ENCODE results near the gene CATSPERZ. TPM values are rescaled to one million over a fixed set of nuclear protein-coding genes. Genes with fewer than 3 reads are reported as not detected.

CATSPERZ gene
- total and polyA plus RNA-seq, 2 of the 8 experiments (the other 6 are each of a cell fraction or from before 2014, with no cell fraction given) = 0.77 TPM; not detected in 1

GRCh38 chr11:64250415-64251015, 49.6 kb upstream of the CATSPERZ start:
- H3K9ac ChIP-seq (replicated peaks in 1 of 4; ENCODE audit: extremely low read depth in 1 of 4, low read depth in 3 of 4, low read length in 3 of 4) = peak overlapping the region in 2 of 4 experiments; percentile 67 to 76; a peak in 4 of 7 replicates
- TF ChIP-seq GTF2F1 (IDR thresholded peaks at IDR 0.05; ENCODE audit: borderline replicate concordance, low read depth, low read length) (no peak), RAD21 (IDR thresholded peaks at IDR 0.05 in 1 of 2, conservative IDR thresholded peaks at IDR 0.05 in 1 of 2; ENCODE audit: low read depth in 2 of 2, low read length in 2 of 2) (no peak), SAP30 (IDR thresholded peaks at IDR 0.05; ENCODE audit: insufficient read depth, insufficient replicate concordance, low read length) (no peak), EZH2 (IDR thresholded peaks at IDR 0.05; ENCODE audit: low read depth, low read length, severe bottlenecking) (no peak), JUN (IDR thresholded peaks at IDR 0.05; ENCODE audit: low read depth, low read length) (no peak), HDAC6 (IDR thresholded peaks at IDR 0.05; ENCODE audit: low read depth, low read length) (no peak), USF2 (IDR thresholded peaks at IDR 0.05; ENCODE audit: low read length) (no peak), ATF3 (IDR thresholded peaks at IDR 0.05; ENCODE audit: insufficient read depth, low read depth, low read length) (no peak)

More at GRCh38 chr11:64250415-64251015, 49.6 kb upstream of the CATSPERZ start:
- Histone ChIP-seq H3K36me3 (ENCODE audit: control insufficient read depth in 2 of 4, insufficient read depth in 4 of 4, low read length in 3 of 4) (peaks cover 2 to 12% (median 7%) of the 10 kb centered on the region in 4 experiments; a peak in 5 of 8 replicates), H3K79me1 (ENCODE audit: low read depth, low read length) (peaks cover 7% of the 10 kb centered on the region), H2BK12ac (ENCODE audit: low read depth, low read length) (peak overlapping the region; percentile 99; the same call in 1 of the 2 replicates), H3K23me2 (ENCODE audit: low read depth, low read length) (peaks cover 18% of the 10 kb centered on the region), H4K5ac (ENCODE audit: insufficient read length, low read depth, low read length) (peak overlapping the region; percentile 75), H3K4ac (replicated peaks; ENCODE audit: insufficient read length, low read depth, low read length) (peak overlapping the region; percentile 87), H3K4me3 (ENCODE audit: extremely low read depth in 1 of 4, insufficient read depth in 2 of 4, low read depth in 3 of 4, low read length in 4 of 4) (peak overlapping the region; percentile 46 to 73 (median 55)), H2BK120ac (replicated peaks; ENCODE audit: low read depth, low read length) (no peak overlapping the region), H3K4me1 (replicated peaks in 1 of 4; ENCODE audit: control insufficient read depth in 3 of 4, insufficient read depth in 4 of 4, low read length in 3 of 4) (peaks cover 0 to 41% (median 35%) of the 10 kb centered on the region in 4 experiments; a peak in 6 of 7 replicates), H3K56ac (replicated peaks; ENCODE audit: insufficient read length, low read depth, low read length) (peak overlapping the region; percentile 78), H3K23ac (ENCODE audit: insufficient read length) (no peak overlapping the region), H4K8ac (ENCODE audit: extremely low read depth, insufficient read depth, low read length) (peak overlapping the region; percentile 76; the same call in 1 of the 2 replicates), H3K9me3 (ENCODE audit: insufficient read depth in 2 of 2, low read depth in 1 of 2, low read length in 1 of 2) (no peaks in the 10 kb centered on the region), H3K27ac (ENCODE audit: low read depth, low read length) (peak overlapping the region; percentile 72; the same call in 1 of the 2 replicates), H2BK5ac (ENCODE audit: low read depth, low read length) (peak overlapping the region; percentile 93; the same call in 1 of the 2 replicates), H3K79me2 (ENCODE audit: control insufficient read depth in 1 of 2, insufficient read depth in 2 of 2, low read length in 2 of 2) (peaks cover 6 to 31% of the 10 kb centered on the region in 2 experiments; a peak in 3 of 4 replicates), H2BK15ac (ENCODE audit: low read length) (peak overlapping the region; percentile 99; the same call in 1 of the 2 replicates), H3K14ac (ENCODE audit: insufficient read length) (no peak overlapping the region), H2AFZ (ENCODE audit: low read length) (no peak overlapping the region), H4K91ac (replicated peaks; ENCODE audit: insufficient read length, low read length) (peak overlapping the region; percentile 98), H3K4me2 (ENCODE audit: insufficient read depth in 1 of 2, low read depth in 2 of 2, low read length in 2 of 2) (peak overlapping the region; percentile 73 to 99), H4K20me1 (replicated peaks in 1 of 2; ENCODE audit: control insufficient read depth in 1 of 2, insufficient read depth in 2 of 2, low read length in 2 of 2) (peaks cover 6 to 15% of the 10 kb centered on the region in 2 experiments), H3K18ac (ENCODE audit: extremely low read depth, low read length) (peak overlapping the region; percentile 98), H2BK20ac (ENCODE audit: low read length) (peak overlapping the region; percentile 53; the same call in 1 of the 2 replicates), H3K27me3 (replicated peaks in 1 of 4; ENCODE audit: control insufficient read depth in 3 of 4, extremely low read depth in 1 of 4, insufficient read depth in 3 of 4, low read length in 3 of 4) (no peaks in the 10 kb centered on the region), H2AK5ac (ENCODE audit: low read depth, low read length) (0 out of 2 replicates have a peak overlapping the region, but pooled peaks have one; percentile 92)
- 2% methylated on average over 10 of the region's 13 CpGs; no CpG with 5 or more reads in 1 of the 2 experiments for WGBS, 2 experiments (ENCODE audit: extremely low coverage in 1 of 2, insufficient coverage in 1 of 2, insufficient read length in 1 of 2, insufficient replicate concordance in 2 of 2, low coverage in 1 of 2, low lambda C conversion rate in 2 of 2, missing lambda C conversion rate in 1 of 2)
- DNase-seq (ENCODE audit: low read depth in 1 of 2, low spot score in 2 of 2) = no peak
- ChIA-PET POLR2A (ENCODE audit: partially characterized antibody) (interaction anchor here (0.7 to 13.1 kb wide), 21 partner anchors 8 to 272 kb away, joined by 3 to 352 read pairs (median 6); partner anchors contain the start of genes DNAJC4, ESRRA, FKBP2 and KCNK4), CTCF (ENCODE audit: partially characterized antibody) (interaction anchor here (0.6 to 10.0 kb wide), 27 partner anchors 9 to 402 kb away, joined by 3 to 102 read pairs (median 5); partner anchors contain the start of genes CATSPERZ, FERMT3, FKBP2 and NUDT22)
- FAIRE-seq = no peak
